ENCODE results near the gene ZNF575. TPM values are rescaled to one million over a fixed set of nuclear protein-coding genes. Genes with fewer than 3 reads are reported as not detected.

The ZNF575 gene
- total RNA-seq, 1 donor from 2014 or later: 0.72 TPM

- Mint-ChIP-seq H3K36me3 (ENCODE audit: low read depth) (peaks cover 2% of the 10 kb centered on the region), H3K4me3 (peak overlapping the region; percentile 90), H3K9me3 (no peaks in the 10 kb centered on the region), H3K4me1 (peaks cover 21% of the 10 kb centered on the region), H3K27me3 (ENCODE audit: low read depth) (peaks cover 2% of the 10 kb centered on the region), H3K27ac (ENCODE audit: unreplicated experiment) (peak overlapping the region; percentile 78)
- TF ChIP-seq CTCF (conservative IDR thresholded peaks at IDR 0.05): no peak
- peak; percentile 96 for DNase-seq (ENCODE audit: low read depth, low spot score)
Measured at GRCh38 chr19:43503501-43504425, 29.2 kb upstream of the ZNF575 start.

GRCh38 chr19:43504426-43505185 lies 28.4 kb upstream of the ZNF575 start, which contains the start of gene PHLDB3:
Gene PHLDB3 (minus strand): TSS chr19:43504746. CDS start chr19:43504118, 628 bp downstream.
- TF ChIP-seq CTCF (conservative IDR thresholded peaks at IDR 0.05): no peak
- peak within 1 kb of the TSS; percentile 78 for H3K27ac Mint-ChIP-seq (ENCODE audit: unreplicated experiment)
- DNase-seq (ENCODE audit: low read depth, low spot score): no peak
- peak within 1 kb of the TSS; percentile 90 for H3K4me3 Mint-ChIP-seq
- peaks cover 21% of the 10 kb centered on the region for H3K4me1 Mint-ChIP-seq
- no peaks in the 10 kb centered on the region for H3K9me3 Mint-ChIP-seq
- peaks cover 2% of the 10 kb centered on the region for H3K27me3 Mint-ChIP-seq (ENCODE audit: low read depth)
- H3K36me3 Mint-ChIP-seq (ENCODE audit: low read depth): peaks cover 2% of the 10 kb centered on the region

DNA sequence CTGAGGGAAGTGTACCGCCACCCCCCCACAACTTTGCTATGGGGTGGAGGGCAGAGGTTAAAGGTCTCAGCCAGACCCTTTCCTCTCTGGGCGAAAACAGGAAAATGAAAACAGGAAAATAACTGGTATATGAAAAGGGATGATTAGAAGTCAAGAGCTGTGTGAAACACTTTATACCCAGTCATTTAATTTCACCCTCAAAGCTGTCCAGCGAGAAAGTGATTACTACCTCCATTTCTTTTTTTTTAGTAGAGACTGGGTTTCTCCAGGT lies 27.9 kb upstream of the ZNF575 start:
- H3K4me3 Mint-ChIP-seq: peak overlapping the region; percentile 62
- H3K27ac Mint-ChIP-seq (ENCODE audit: unreplicated experiment): no peak overlapping the region
- H3K36me3 Mint-ChIP-seq (ENCODE audit: low read depth): peaks cover 2% of the 10 kb centered on the region
- TF ChIP-seq CTCF (conservative IDR thresholded peaks at IDR 0.05): no peak
- peaks cover 21% of the 10 kb centered on the region for H3K4me1 Mint-ChIP-seq
- H3K27me3 Mint-ChIP-seq (ENCODE audit: low read depth): peaks cover 2% of the 10 kb centered on the region
- DNase-seq (ENCODE audit: low read depth, low spot score): no peak
- no peaks in the 10 kb centered on the region for H3K9me3 Mint-ChIP-seq

- H3K36me3 Mint-ChIP-seq (ENCODE audit: low read depth): peaks cover 2% of the 10 kb centered on the region
- peak overlapping the region; percentile 66 for H3K4me3 Mint-ChIP-seq
- H3K4me1 Mint-ChIP-seq: peaks cover 21% of the 10 kb centered on the region
- no peaks in the 10 kb centered on the region for H3K9me3 Mint-ChIP-seq
- TF ChIP-seq CTCF (conservative IDR thresholded peaks at IDR 0.05): no peak
- no peak overlapping the region for H3K27ac Mint-ChIP-seq (ENCODE audit: unreplicated experiment)
- no peak for DNase-seq (ENCODE audit: low read depth, low spot score)
- peaks cover 2% of the 10 kb centered on the region for H3K27me3 Mint-ChIP-seq (ENCODE audit: low read depth)
Measured at GRCh38 chr19:43505941-43506340, 27.0 kb upstream of the ZNF575 start.

DNA sequence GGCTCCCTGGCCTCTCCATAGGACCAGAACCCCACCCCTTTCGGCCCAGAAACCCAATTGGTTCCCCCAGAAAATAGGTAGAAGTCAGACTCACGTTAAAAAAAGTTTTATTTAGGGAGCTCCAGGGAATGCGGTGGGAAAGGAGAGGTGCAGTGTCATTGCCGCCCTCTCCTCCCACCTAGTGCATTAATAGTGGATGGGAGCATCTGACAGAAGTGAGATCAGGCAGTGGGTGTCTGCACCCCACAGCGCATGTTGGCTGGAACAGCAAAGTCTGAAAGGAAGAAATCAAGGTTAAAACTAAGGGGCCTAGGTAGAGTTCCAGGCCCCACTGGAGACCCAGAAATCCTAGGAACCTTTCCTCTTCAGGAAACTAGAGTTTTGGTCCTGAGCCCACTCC lies 26.4 kb upstream of the ZNF575 start:
- peaks cover 2% of the 10 kb centered on the region for H3K36me3 Mint-ChIP-seq (ENCODE audit: low read depth)
- no peaks in the 10 kb centered on the region for H3K9me3 Mint-ChIP-seq
- no peak for DNase-seq (ENCODE audit: low read depth, low spot score)
- H3K27ac Mint-ChIP-seq (ENCODE audit: unreplicated experiment): no peak overlapping the region
- peak overlapping the region; percentile 66 for H3K4me3 Mint-ChIP-seq
- peaks cover 2% of the 10 kb centered on the region for H3K27me3 Mint-ChIP-seq (ENCODE audit: low read depth)
- peaks cover 21% of the 10 kb centered on the region for H3K4me1 Mint-ChIP-seq
- no peak for TF ChIP-seq CTCF (conservative IDR thresholded peaks at IDR 0.05)

All from neural crest cell (in vitro differentiated cells).